H9 (cell line): ENCODE measurements around the gene DNAL1. TPM values are rescaled to one million over a fixed set of nuclear protein-coding genes. Genes with fewer than 3 reads are reported as not detected.

ENCODE experiments used
- DNase-seq: peaks from one replicate; pipeline ENCODE4 v3.0.0-alpha.2; 2017
- H2AFZ ChIP-seq: one replicate; pipeline ENCODE4 v1.6.1; 2013; ENCODE audit warnings: mild to moderate bottlenecking, low read length, control low read depth, moderate library complexity
- H2AK5ac ChIP-seq: 2 replicates; pipeline ENCODE4 v1.6.1; 2013; ENCODE audit warnings: low read length, control low read depth, mixed read lengths; ENCODE audit not compliant: insufficient read length
- H2BK120ac ChIP-seq: one replicate; pipeline ENCODE4 v1.6.1; 2013; ENCODE audit warnings: low read depth, mild to moderate bottlenecking, low read length, control low read depth, inconsistent platforms; ENCODE audit not compliant: poor library complexity, severe bottlenecking
- H2BK12ac ChIP-seq: 2 replicates; pipeline ENCODE4 v1.6.1; 2013; ENCODE audit warnings: low read length, control low read depth, mixed read lengths, low read depth; ENCODE audit not compliant: insufficient read length
- H2BK15ac ChIP-seq: 2 replicates; pipeline ENCODE4 v1.6.1; 2013; ENCODE audit warnings: low read depth, low read length, control low read depth
- H2BK20ac ChIP-seq: one replicate; pipeline ENCODE4 v1.6.1; 2013; ENCODE audit warnings: low read depth, mild to moderate bottlenecking, low read length, control low read depth, inconsistent platforms; ENCODE audit not compliant: poor library complexity, severe bottlenecking
- H2BK5ac ChIP-seq: 2 replicates; pipeline ENCODE4 v1.6.1; 2013; ENCODE audit warnings: low read length, control low read depth, mixed read lengths; ENCODE audit not compliant: insufficient read length
- H3K14ac ChIP-seq: 2 replicates; pipeline ENCODE4 v1.6.1; 2013; ENCODE audit warnings: low read length, control low read depth; ENCODE audit not compliant: insufficient read depth
- H3K18ac ChIP-seq: 2 replicates; pipeline ENCODE4 v1.6.1; 2013; ENCODE audit warnings: low read depth, mild to moderate bottlenecking, mixed read lengths, low read length, control low read depth; ENCODE audit not compliant: insufficient read length
- H3K23ac ChIP-seq: 2 replicates; pipeline ENCODE4 v1.6.1; 2013; ENCODE audit warnings: low read length, control low read depth, mixed read lengths, low read depth; ENCODE audit not compliant: insufficient read length
- H3K23me2 ChIP-seq: 2 replicates; pipeline ENCODE4 v1.6.1; 2013; ENCODE audit warnings: low read depth, mild to moderate bottlenecking, mixed read lengths, low read length, control low read depth; ENCODE audit not compliant: insufficient read length, poor library complexity, severe bottlenecking
- H3K27ac ChIP-seq: 2 replicates; pipeline ENCODE4 v1.5.1; 2013; ENCODE audit warnings: low read length, control low read depth, mixed read lengths, low read depth; ENCODE audit not compliant: insufficient read length
- H3K27me3 ChIP-seq: 2 replicates; pipeline ENCODE4 v1.6.1; 2013; ENCODE audit warnings: low read length, control low read depth, inconsistent platforms; ENCODE audit not compliant: insufficient read depth
- H3K4ac ChIP-seq: 2 replicates; pipeline ENCODE4 v1.6.1; 2013; ENCODE audit warnings: low read depth, mild to moderate bottlenecking, control low read depth, inconsistent platforms, low read length, moderate library complexity
- H3K4me1 ChIP-seq: 2 replicates; pipeline ENCODE4 v1.6.1; 2013; ENCODE audit warnings: low read length, control low read depth, inconsistent platforms; ENCODE audit not compliant: insufficient read depth
- H3K4me2 ChIP-seq: 2 replicates; pipeline ENCODE4 v1.6.1; 2013; ENCODE audit warnings: low read length, control low read depth, mixed read lengths; ENCODE audit not compliant: insufficient read length, insufficient read depth
- H3K56ac ChIP-seq: 2 replicates; pipeline ENCODE4 v1.6.1; 2013; ENCODE audit warnings: low read depth, mild to moderate bottlenecking, mixed read lengths, low read length, control low read depth; ENCODE audit not compliant: insufficient read length
- H3K79me1 ChIP-seq: 2 replicates; pipeline ENCODE4 v1.6.1; 2013; ENCODE audit warnings: low read depth, mild to moderate bottlenecking, moderate library complexity, low read length, control low read depth, inconsistent platforms; ENCODE audit not compliant: insufficient read depth, poor library complexity, severe bottlenecking
- H3K79me2 ChIP-seq: 2 replicates; pipeline ENCODE4 v1.6.1; 2013; ENCODE audit warnings: low read length, control low read depth, inconsistent platforms; ENCODE audit not compliant: insufficient read depth
- H3K9ac ChIP-seq: 2 replicates; pipeline ENCODE4 v1.6.1; 2013; ENCODE audit warnings: low read length, control low read depth, mixed read lengths; ENCODE audit not compliant: insufficient read length; ENCODE audit errors: extremely low read depth
- H3K9me3 ChIP-seq: one replicate; pipeline ENCODE4 v1.6.1; 2013; ENCODE audit warnings: low read depth, low read length, inconsistent platforms; ENCODE audit not compliant: control insufficient read depth
- H3T11ph ChIP-seq: one replicate; pipeline ENCODE4 v1.6.1; 2013; ENCODE audit warnings: mild to moderate bottlenecking, low read length, control low read depth, inconsistent platforms
- H4K20me1 ChIP-seq: one replicate; pipeline ENCODE4 v1.6.1; 2013; ENCODE audit not compliant: control insufficient read depth, insufficient read length, insufficient read depth
- H4K5ac ChIP-seq: 2 replicates; pipeline ENCODE4 v1.6.1; 2013; ENCODE audit warnings: low read depth, mild to moderate bottlenecking, mixed read lengths, low read length, control low read depth; ENCODE audit not compliant: insufficient read length
- H4K8ac ChIP-seq: replicated peaks from 2 replicates; pipeline ENCODE4 v1.6.1; 2013; ENCODE audit warnings: low read length, control low read depth, mixed read lengths, low read depth; ENCODE audit not compliant: insufficient read length
- H4K91ac ChIP-seq: 2 replicates; pipeline ENCODE4 v1.6.1; 2013; ENCODE audit warnings: low read depth, mild to moderate bottlenecking, moderate library complexity, mixed read lengths, low read length, control low read depth; ENCODE audit not compliant: insufficient read length
- H3K27ac Mint-ChIP-seq, 3 experiments: 2 replicates in 2 of 3; 3 replicates in 1 of 3; pipeline ENCODE4 v1.8.0; 2020 to 2021; ENCODE audit warnings: mixed read lengths in 3 of 3, mild to moderate bottlenecking in 1 of 3, moderate library complexity in 1 of 3
- H3K27me3 Mint-ChIP-seq: 2 replicates; pipeline ENCODE4 v1.8.0; 2021; ENCODE audit warnings: low read depth, mild to moderate bottlenecking, moderate library complexity, mixed read lengths
- H3K36me3 Mint-ChIP-seq, 3 experiments: 2 replicates in 2 of 3; 3 replicates in 1 of 3; pipeline ENCODE4 v1.8.0; 2020 to 2021; ENCODE audit warnings: low read depth in 3 of 3, mixed read lengths in 3 of 3; ENCODE audit not compliant: insufficient read depth in 1 of 3
- H3K4me1 Mint-ChIP-seq, 2 experiments: 2 replicates each; pipeline ENCODE4 v1.8.0; 2020; ENCODE audit warnings: mixed read lengths in 2 of 2
- H3K4me3 Mint-ChIP-seq, 2 experiments: 2 replicates in 1 of 2; 3 replicates in 1 of 2; pipeline ENCODE4 v1.8.0; 2020 to 2021; ENCODE audit warnings: mild to moderate bottlenecking in 2 of 2, mixed read lengths in 2 of 2, moderate library complexity in 1 of 2
- H3K9me3 Mint-ChIP-seq, 2 experiments: 2 replicates in 1 of 2; 3 replicates in 1 of 2; pipeline ENCODE4 v1.8.0; 2020; ENCODE audit warnings: mild to moderate bottlenecking in 2 of 2, mixed read lengths in 2 of 2, moderate library complexity in 1 of 2
- CTCF ChIP-seq: fragments of 200-600 bp; sonication (generic); conservative IDR thresholded peaks from 3 replicates; pipeline ENCODE4 v1.8.0; 2021; ENCODE audit warnings: antibody characterized with exemption, mild to moderate bottlenecking
- WGBS: extraction: QIAGEN DNeasy Blood & Tissue Kit; methylation state at CpG from one replicate; pipeline ENCODE4 v1.1.7; 2013; ENCODE audit warnings: missing lambda C conversion rate, low lambda C conversion rate, mixed read lengths; ENCODE audit not compliant: insufficient read length; ENCODE audit errors: extremely low coverage; 5-methylcytosine and 5-hydroxymethylcytosine counted together
- total RNA-seq: library from RNA; stranded (reverse); gene quantifications from 2 replicates; pipeline ENCODE4 v1.2.1, GENCODE V29; 2021

DNAL1 gene
- total RNA-seq, 1 experiment from 2014 or later = 17.7 TPM

GRCh38 chr14:73619524-73619923 is 25.3 kb upstream of the DNAL1 start:
- Mint-ChIP-seq H3K4me3 (no peak overlapping the region), H3K27ac (no peak overlapping the region), H3K9me3 (peaks cover 0 to 1% of the 10 kb centered on the region in 2 experiments; a peak in 1 of 5 replicates), H3K27me3 (peaks cover 18% of the 10 kb centered on the region), H3K36me3 (peaks cover 0 to 5% (median 0%) of the 10 kb centered on the region in 3 experiments; a peak in 3 of 7 replicates), H3K4me1 (peaks cover 10 to 12% of the 10 kb centered on the region in 2 experiments)
- H2AK5ac ChIP-seq = no peak overlapping the region
- no peak overlapping the region for H4K5ac ChIP-seq
- no peak overlapping the region for H2BK5ac ChIP-seq
- H2AFZ ChIP-seq = no peak overlapping the region
- H3K27me3 ChIP-seq = no peaks in the 10 kb centered on the region
- H3K79me2 ChIP-seq = no peaks in the 10 kb centered on the region; the same call in 1 of the 2 replicates
- no peak overlapping the region for H3K23ac ChIP-seq
- H2BK120ac ChIP-seq = no peak overlapping the region
- H3T11ph ChIP-seq = no peak overlapping the region
- H3K79me1 ChIP-seq = no peaks in the 10 kb centered on the region
- H2BK12ac ChIP-seq = no peak overlapping the region
- H3K23me2 ChIP-seq = no peaks in the 10 kb centered on the region
- H4K91ac ChIP-seq = no peak overlapping the region
- H3K9me3 ChIP-seq = no peaks in the 10 kb centered on the region
- no peak overlapping the region for H3K4me2 ChIP-seq
- no peak overlapping the region for H3K9ac ChIP-seq
- no peak overlapping the region for H3K27ac ChIP-seq
- H3K56ac ChIP-seq = no peak overlapping the region
- no CpG with 5 or more reads among the region's 1 CpG for WGBS
- no peak for DNase-seq
- H4K20me1 ChIP-seq = no peaks in the 10 kb centered on the region
- H2BK15ac ChIP-seq = no peak overlapping the region
- TF ChIP-seq CTCF = no peak
- H2BK20ac ChIP-seq = no peak overlapping the region
- H3K18ac ChIP-seq = no peak overlapping the region
- no peak overlapping the region for H4K8ac ChIP-seq
- H3K4me1 ChIP-seq = no peaks in the 10 kb centered on the region
- no peak overlapping the region for H3K4ac ChIP-seq
- H3K14ac ChIP-seq = no peak overlapping the region
